Raji (cell line): Measurements from ENCODE around the gene RGS4.

Source experiments
- POLR2A ChIP-seq: IDR thresholded peaks from 2 replicates; pipeline ENCODE4 v1.6.1; 2011; ENCODE audit warnings: low read depth, low read length, control low read depth; ENCODE audit not compliant: insufficient read depth

RGS4 gene

DNA sequence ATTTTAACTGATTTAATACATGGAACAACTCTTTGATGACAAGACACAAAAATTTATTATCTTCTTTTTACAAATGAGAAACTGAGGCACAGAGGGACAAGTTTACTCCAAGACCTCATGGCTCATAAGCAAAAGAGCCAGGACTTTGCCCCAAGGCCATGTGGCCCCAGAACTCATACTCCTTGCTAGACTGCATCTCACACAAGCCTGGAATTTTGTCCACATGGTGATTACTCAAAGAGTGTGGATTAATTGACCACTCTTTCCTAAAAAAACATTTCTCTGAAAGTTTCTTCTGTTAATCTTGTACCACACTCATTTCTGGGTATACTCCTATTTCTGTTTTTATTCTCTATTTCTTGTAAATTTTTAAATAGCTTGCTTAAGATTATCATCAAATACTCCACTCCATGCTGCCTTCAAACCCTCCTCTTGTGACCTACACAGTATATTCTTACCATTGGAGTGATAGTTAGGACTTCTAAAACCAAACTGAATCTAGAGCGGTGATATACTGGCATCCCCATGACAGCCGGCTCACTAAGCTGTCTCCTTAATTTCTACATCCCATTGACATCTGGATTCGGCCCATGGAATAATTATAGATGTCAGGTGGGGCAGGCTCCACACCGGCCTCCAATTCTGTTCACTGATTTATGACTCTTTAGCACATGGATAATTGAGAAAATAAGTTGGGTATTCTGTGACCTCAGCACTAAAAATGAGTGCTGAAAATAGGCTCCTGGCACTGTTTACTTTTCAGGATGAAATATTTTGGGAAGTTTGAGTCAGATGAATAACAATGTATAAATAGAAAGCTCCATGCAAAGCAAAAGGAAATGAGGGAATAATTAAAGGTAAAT is 16.1 kb downstream of the RGS4 start:
- no peak for TF ChIP-seq POLR2A

DNA sequence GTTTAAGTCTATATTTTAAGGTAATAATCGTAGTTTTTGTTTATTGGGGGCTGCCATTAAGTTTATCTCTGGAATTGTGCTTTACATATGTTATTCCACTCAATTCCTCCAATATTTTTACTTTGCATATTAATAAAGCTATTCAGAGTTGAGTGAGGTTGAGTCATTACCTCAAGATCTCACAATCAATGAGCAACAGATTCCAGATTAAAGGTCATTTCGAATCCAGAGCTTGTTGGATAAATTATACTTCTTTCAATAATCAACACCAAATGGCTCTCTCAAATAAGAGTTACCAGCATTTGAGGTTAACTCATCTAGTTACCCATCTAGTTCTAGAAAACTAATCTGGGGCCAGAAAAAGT is 16.7 kb downstream of the RGS4 start:
- TF ChIP-seq POLR2A = no peak

DNA sequence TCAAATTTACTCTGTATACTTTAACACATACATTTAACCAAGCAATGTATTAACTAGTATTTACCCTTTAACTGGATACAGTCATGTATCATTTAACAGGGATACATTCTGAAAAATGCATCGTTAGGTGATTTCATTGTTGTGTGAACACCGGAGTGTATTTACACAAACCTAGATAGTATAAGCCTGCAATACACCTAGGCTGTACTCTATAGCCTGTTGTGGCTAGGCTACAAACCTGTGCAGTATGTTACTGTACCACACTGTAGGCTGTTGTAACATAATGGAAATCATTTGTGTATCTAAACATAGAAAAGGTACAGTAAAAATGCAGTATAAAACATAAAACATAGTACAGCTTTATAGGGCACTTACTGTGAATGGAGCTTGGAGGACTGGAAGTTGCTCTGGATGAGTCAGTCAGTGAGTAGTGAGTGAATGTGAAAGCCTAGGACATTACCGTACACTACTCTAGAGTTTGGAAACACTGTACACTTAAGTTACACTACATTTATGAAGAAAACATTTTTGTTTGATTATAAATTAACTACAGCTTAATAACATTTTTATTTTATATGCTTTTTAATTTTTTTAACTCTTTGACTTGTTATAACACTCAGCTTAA is 21.3 kb downstream of the RGS4 start:
- TF ChIP-seq POLR2A = no peak

DNA sequence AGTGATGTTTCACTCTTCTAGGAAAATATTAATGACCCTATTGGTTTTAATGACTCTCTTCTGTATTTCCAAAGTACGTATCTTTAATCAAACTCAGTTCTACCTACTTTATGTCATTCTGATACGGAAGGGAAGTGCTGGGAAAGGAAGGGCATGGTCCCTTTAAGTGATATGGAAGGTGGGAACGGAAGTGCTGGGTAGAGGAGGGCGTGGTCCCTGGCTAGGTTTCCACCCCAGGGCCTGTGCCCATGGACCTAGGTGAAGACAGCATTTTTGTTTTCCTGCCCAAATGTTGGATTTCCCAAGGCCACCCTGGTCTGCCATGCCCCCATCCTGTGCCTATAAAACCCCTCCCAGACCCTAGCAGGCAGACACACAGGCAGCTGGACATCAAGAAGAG is 24.0 kb downstream of the RGS4 start:
- no peak for TF ChIP-seq POLR2A

GRCh38 chr1:163093579-163093978 is 24.4 kb downstream of the RGS4 start:
- no peak for TF ChIP-seq POLR2A

- TF ChIP-seq POLR2A = no peak
Measured at GRCh38 chr1:163094182-163094581, 25.0 kb downstream of the RGS4 start.

DNA sequence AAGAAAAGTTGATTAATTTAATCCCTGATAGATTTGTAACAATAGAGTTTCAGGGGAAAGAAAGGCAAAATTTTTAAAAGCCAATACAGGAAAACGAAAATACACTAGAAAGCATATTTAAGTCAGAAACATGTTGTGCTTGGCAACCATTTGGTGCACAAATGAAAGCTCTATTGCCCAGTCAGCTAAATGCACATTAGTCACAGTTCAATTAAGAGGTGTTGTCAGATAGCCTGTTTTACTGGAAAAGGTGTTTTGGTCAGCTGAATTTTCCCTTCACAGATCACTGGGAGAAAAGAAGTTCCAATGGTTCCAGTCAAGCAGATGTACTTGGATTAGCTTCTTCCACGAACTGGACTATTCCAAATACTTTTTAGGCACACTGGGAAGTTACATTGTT is 25.4 kb downstream of the RGS4 start:
- TF ChIP-seq POLR2A = no peak

DNA sequence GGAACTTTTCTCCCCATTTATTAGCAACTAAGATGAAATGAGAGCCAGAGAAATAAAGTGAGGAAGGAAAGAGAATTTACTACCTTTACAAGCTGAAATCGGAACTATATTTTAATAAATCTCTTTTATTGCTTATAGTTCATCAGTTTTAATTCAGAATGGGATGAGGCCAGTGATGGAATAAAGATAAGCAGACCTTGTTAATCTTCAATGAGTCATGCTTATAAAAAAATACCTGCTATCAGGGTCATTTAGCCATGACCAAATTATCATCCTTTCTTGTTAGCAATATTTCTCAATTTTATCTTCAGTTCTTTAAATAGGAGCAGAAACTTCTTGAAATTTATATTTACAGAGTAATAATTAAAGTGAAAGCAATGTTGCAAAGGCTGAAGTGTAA is 26.1 kb downstream of the RGS4 start:
- TF ChIP-seq POLR2A = no peak

- TF ChIP-seq POLR2A = no peak
Measured at GRCh38 chr1:163102590-163102989, 33.4 kb downstream of the RGS4 start.

- no peak for TF ChIP-seq POLR2A
Measured at GRCh38 chr1:163104385-163105099, 35.4 kb downstream of the RGS4 start.

GRCh38 chr1:163106364-163106987 is 37.3 kb downstream of the RGS4 start:
- no peak for TF ChIP-seq POLR2A

DNA sequence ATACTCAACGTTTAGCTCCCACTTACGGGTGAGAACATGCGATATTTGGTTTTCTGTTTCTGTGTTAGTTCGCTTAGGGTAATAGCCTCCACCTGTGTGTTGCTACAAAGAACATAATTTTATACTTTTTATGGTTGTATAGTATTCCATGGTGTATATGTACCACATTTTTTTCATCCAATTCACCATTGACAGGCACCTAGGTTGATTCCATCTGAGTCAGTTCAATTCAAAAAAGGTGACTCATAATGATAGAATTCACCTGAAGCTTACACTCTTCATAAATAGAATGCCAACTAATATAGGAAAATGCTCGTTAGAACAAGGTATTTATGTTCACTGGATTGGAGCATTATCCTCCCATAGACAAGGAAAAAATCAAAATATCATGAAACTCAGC is 38.5 kb downstream of the RGS4 start:
- TF ChIP-seq POLR2A = no peak

DNA sequence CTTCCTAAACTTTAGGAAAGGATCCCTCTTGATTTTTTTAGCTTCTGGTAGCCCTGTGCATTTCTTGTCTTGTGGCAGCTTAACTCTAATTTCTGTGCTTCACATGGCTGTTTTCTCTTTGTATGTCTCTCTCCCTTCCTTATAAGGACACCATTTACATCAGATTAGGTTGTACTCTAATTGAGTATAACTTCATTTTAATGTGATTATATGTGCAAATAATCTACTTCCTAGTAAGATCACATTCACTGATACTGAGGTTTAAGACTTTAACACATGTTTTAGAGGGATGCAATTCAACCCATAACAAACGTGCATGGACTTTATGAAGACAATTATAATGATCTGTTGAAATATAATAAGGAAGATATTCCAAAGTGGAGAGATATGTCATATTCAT is 46.7 kb downstream of the RGS4 start:
- no peak for TF ChIP-seq POLR2A

DNA sequence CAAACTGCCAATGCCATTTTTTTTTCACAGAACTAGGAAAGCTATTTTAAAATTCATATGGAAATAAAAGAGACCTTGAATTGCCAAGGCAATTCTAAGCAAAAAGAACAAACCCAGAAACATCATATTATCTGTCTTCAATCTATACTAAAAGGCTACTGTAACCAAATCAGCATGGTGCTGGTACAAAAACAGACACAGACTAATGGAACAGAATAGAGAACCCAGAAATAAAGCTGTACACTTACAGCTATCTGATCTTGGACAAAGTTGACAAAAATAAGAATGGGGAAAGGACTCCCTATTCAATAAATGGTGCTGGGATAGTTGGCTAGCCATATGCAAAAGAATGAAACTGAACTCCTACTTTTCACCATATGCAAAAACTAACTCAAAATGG is 50.5 kb downstream of the RGS4 start:
- no peak for TF ChIP-seq POLR2A

DNA sequence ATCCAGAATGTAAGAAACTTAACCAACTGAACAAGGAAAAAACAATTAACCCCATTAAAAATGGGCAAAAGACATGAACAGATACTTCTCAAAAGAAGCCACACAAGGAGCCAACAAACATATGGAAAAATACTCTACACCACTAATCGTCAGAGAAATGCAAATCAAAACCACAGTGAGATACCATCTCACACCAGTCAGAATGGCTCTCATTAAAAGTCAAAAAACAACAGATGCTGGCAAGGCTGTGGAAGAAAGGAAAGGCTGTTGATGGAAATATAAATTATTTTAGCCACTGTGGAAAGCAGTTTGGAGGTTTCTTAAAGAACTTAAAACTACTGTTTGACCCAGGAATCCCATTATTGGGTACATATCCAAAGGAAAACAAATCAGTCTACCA is 51.2 kb downstream of the RGS4 start:
- no peak for TF ChIP-seq POLR2A

- no peak for TF ChIP-seq POLR2A
Measured at GRCh38 chr1:163124812-163125211, 55.7 kb downstream of the RGS4 start.
